NCI-H1436 treated with DMSO at 0.1 percent for 48 hours (cell line): Measurements from ENCODE around the gene HIF3A.
"Not testable (repeated sequence)": the region's sequence is repeated elsewhere in the genome, so short reads cannot be mapped to it uniquely, and the experiment has no call there.

ENCODE experiments used
- DNase-seq: peaks from one replicate; lab custom pipeline; 2025; lab: John Stamatoyannopoulos, UW

Gene HIF3A

GRCh38 chr19:46294494-46294893 lies 2.3 kb upstream of the HIF3A start:
- DNase-seq = no peak

DNA sequence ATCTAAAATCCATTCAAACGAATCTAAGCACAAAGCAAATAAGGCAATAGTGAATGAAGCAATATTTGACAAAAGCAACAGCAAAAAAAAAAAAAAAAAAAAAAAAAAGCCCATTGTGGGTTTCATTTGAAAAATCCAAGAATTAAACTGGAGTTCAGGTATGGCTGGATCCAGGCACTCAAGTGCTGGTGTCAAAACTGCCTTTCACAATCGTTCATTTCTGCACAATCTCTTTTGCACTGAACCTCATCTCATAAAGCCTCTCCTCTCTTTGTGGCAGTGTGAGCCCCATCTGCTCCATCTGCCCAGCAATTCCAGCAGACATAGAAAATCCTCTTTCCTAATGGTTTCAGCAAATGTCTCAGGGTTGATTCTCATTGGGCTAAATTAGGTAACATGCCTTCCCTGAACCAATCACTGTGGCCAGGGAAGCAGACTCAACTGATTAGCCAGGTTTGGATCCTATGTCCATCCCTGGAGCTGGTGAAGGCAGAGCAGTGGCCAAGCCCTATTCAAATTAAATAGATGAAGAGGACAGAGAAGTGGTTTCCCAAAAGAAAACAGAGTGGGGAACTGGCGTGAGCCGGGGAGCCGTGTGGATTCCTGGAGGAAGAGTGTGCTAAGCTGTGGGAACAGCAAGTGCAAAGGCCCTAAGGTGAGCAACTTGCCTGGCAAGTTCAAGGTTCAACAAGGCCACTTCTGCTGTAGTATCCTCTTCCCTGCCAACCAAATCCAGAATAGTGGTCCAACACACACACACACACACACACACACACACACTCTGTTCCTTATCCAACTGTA lies 1.2 kb upstream of the HIF3A start:
- no peak for DNase-seq

DNA sequence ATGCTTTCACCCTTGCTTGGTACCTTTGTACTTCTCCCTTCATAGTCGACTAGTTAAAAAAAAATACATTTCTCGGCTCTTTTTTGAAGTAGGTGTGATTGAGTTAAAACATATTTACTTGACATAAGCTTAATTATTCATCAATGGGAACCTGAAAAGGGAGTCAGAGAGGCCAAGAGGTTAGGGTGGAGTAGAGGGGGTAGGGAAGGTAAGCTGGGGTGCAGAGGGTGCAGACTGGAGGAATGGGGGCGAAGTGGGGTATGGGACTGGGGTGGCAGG lies 701 bp upstream of the HIF3A start:
- DNase-seq = no peak

GRCh38 chr19:46297700-46298478 lies 1.0 kb downstream of the HIF3A start:
- no peak for DNase-seq

DNA sequence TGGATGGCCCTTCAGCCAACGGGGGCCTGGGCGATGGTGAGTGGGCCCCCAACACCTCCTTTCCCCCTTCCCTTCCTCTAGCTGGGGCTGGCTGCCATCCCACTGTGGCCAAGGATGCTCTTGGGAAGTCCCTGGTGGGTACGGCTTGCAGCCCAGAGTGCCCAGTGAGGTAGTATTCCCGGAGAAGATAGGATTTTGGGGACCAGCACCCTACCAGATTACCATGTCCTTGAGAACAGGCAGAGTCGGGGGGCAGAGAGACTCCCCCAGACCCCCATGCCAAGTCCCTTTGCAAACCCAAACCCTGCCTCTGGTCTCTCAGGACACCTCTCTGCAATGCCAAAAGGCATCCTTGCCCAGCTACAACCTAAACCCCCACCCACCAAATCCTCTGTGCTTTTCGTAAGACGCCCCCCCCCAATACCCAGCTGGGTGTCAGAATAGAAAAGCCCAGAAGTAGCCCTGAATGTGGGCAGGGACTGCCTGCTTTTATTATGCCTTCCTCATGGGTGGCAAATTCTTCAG lies 1.7 kb downstream of the HIF3A start:
- no peak for DNase-seq

DNA sequence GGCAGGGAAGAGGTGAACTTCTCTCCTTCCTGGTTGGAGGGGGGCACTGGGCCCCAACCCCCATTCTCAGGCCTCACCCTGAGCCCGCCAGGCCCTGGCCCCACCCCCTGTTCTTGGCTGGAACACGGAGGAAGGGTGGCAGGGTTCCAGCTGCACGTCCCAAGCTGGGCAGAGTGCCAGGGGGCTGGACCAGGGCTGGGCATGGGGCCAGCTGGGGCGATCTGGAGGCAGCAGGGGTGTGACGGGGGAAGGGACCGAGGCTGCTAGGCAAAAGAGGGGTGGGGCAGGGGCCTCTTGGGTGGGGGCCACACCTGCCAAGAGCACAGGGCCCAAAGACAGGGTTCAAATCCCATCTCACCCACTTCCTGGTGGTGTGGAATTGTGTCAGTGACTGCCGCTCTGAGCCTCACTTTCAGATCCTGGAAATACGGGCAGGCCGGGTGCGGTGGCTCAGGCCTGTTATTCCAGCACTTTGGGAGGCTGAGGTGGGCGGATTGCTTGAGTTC lies 2.2 kb downstream of the HIF3A start:
- peak; percentile 47 for DNase-seq

DNA sequence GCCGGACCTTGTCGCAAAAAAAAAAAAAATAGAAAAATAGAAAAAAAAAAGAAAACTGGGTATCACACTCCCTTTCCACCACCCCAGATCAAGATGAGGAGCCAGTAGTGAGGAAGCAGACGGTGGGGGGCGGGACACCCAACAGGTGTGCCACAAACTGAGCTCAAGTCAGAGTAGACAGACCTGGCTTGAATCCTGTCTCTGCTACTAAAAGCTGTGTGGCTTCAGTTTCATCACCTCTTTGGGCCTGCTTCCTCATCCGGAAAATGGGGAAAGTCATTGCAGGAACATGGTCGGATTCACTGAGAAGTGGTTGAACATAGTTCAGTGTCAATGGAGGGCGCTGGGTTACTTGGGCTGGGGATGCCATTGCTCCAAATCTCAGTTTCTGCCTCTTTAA lies 2.9 kb downstream of the HIF3A start:
- DNase-seq = no peak

GRCh38 chr19:46303322-46303690 lies 6.5 kb downstream of the HIF3A start:
- DNase-seq = no peak

GRCh38 chr19:46303691-46304397 lies 7.0 kb downstream of the HIF3A start:
- DNase-seq = no peak

GRCh38 chr19:46306501-46306900 lies 9.7 kb downstream of the HIF3A start:
- DNase-seq = no peak

DNA sequence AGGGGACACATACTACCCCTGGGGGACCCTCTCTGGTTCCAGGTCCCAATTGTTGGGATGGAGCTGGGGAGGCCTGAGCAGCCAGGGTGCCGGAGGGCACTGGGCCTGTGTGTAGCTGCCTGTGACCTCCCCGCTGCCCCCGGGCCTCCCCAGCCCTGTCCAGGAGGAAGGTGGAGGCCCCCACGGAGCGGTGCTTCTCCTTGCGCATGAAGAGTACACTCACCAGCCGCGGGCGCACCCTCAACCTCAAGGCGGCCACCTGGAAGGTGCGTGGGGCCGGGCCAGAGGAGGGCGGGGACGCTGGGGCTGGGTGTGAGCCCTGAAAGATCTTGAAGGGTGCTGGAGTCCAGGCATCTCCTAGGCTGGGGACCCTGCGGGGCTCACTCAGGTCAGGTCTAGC lies 11.7 kb downstream of the HIF3A start:
- no peak for DNase-seq

GRCh38 chr19:46309056-46309455 lies 12.2 kb downstream of the HIF3A start:
- no peak for DNase-seq

DNA sequence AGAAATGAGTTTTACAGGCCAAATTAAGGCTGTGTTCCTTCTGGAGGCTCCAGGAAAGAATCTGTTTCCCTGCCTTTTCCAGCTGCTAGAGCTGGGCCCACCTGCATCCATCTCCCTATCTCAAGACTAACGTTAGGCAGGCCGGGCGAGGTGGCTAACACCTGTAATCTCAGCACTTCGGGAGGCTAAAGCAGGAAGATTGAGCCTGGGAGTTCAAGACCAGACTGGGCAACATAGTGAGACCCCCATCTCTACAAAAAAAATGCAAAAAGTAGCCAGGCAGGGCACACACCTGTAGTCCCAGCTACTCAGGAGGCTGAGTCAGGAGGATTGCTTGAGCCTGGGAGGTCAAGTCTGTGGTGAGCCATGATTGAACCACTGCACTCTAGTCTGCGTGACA lies 14.6 kb downstream of the HIF3A start:
- no peak for DNase-seq

GRCh38 chr19:46313540-46314469 lies 17.0 kb downstream of the HIF3A start:
- DNase-seq = not testable (repeated sequence)

- DNase-seq = no peak
Observed at GRCh38 chr19:46317339-46317738, 20.5 kb downstream of the HIF3A start.

- no peak for DNase-seq
Observed at GRCh38 chr19:46319613-46320012, 22.8 kb downstream of the HIF3A start.

DNA sequence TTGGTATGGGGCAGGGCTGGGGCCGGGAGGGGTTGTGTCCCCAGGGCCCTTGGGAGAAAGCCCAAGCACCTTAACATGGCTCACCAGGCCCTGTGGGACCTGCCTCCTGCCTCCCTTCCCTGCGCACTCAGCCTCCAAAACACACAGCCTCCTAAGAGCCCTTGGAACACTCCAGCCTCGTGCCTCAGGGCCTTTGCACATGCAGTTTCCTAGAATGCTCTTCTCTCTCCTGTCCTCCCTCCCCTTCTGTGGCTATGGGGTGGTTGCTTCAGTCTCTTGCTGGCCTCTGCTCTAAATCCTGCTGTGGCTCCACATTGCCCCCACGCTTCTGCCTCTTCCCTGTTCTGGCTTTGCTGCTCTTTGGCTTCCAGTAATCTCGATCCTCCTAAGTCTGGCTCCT lies 23.7 kb downstream of the HIF3A start:
- DNase-seq = no peak

- DNase-seq = no peak
Observed at GRCh38 chr19:46321653-46322052, 24.8 kb downstream of the HIF3A start.

GRCh38 chr19:46323227-46323626 lies 26.4 kb downstream of the HIF3A start:
- not testable (repeated sequence) for DNase-seq

- no peak for DNase-seq
Observed at GRCh38 chr19:46324277-46324676, 27.4 kb downstream of the HIF3A start.

DNA sequence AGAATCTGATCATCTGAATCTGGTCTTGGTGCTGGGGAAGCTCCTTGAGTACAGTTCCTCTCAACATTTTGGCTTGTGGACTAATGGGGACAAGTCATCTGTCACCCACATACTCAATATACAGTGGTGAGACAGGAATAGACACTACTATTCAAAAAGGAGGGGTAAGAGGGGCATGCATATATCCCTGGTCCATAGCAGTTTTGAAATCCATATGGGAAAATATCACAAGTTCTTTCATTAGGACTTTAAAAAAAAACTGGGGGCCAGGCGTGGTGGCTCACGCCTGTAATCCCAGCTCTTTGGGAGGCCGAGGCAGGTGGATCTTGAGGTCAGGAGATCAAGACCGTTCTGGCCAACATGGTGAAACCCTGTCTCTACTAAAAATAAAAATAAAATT lies 29.8 kb downstream of the HIF3A start:
- no peak for DNase-seq

- no peak for DNase-seq
Observed at GRCh38 chr19:46328079-46328478, 31.2 kb downstream of the HIF3A start.
